Stimulated activated naive CD4-positive, alpha-beta T cell treated with Interleukin-2 at 50 U/mL for 16 hours (primary cell): ENCODE results near the gene CD109.
"Not testable (repeated sequence)": the region's sequence is repeated elsewhere in the genome, so short reads cannot be mapped to it uniquely, and the experiment has no call there.

ENCODE experiments used
- DNase-seq: peaks from one replicate; lab custom pipeline; 2025; lab: John Stamatoyannopoulos, UW

Gene CD109

DNA sequence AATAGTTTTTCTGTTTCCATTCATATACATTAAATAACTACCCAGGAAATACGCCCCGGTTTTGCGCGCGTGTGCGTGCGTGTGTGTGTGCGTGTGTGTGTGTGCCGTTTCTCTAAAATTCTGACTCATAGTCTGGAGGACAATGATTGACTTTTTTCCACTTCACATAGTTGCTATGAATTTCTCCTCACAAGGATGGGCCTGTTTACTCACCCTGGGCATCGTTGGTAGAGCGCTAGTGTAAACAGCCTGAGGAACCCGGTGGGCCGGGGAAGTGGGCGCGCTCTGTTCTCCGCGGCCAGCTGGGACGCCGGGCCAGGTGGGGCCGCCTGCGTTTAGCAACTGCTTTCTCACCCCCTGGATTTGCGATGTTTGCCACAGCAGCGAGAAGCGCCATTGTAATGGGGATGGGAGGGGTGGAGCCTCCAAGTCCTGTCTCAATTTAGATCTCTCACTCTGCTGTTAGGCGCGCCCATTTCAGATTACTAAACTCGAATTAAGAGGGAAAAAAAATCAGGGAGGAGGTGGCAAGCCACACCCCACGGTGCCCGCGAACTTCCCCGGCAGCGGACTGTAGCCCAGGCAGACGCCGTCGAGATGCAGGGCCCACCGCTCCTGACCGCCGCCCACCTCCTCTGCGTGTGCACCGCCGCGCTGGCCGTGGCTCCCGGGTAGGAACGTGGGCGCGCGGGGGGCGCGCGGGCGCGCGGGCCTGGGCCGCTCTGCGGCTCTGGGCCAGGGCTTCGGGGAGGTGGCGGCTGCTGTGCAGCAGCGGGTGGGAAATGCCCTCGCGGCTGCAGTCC, at the start of gene CD109:
Gene CD109 (plus strand): TSS at position 585 of the 803 bp plus-strand sequence. CDS start 13 bp downstream, at position 598.
- DNase-seq: peak; percentile 63

DNA sequence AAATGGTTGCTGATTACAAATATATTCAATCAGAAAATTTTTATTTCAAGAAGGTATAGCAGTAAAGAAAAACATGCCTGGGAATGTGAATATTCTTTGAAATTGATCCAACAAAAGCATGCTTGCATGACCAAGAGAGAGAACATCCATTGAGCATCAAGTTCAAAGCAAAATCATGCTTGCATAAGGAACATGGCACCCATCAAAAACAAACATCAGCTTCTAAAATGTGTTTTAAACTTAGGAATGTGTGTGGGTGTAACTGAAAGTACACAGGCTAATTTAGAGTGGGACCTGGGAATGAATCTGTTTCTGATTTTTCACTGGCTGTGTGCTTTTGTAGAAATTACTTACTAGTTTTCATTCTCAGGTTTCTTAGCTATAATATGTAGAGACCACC, 47.8 kb upstream of the CD109 start:
- DNase-seq: no peak

DNA sequence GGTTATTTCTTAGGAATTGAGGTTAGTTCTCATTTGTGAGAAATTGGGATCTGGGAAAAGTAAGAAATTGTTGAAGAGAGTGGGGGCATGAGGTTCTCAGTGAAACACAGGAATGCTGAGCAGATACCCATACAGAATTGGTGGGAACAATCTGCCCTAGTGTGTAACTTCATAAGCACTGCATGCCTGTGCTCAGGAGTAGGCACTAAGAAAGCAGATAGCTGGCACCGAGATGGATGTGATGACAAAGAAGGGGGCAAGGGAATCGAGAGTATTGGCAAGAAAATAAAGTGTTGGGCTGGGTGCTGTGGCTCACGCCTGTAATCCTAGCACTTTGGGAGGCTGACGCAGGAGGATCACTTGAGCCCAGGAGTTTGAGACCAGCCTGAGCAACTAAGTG, 46.2 kb upstream of the CD109 start:
- DNase-seq: no peak

DNA sequence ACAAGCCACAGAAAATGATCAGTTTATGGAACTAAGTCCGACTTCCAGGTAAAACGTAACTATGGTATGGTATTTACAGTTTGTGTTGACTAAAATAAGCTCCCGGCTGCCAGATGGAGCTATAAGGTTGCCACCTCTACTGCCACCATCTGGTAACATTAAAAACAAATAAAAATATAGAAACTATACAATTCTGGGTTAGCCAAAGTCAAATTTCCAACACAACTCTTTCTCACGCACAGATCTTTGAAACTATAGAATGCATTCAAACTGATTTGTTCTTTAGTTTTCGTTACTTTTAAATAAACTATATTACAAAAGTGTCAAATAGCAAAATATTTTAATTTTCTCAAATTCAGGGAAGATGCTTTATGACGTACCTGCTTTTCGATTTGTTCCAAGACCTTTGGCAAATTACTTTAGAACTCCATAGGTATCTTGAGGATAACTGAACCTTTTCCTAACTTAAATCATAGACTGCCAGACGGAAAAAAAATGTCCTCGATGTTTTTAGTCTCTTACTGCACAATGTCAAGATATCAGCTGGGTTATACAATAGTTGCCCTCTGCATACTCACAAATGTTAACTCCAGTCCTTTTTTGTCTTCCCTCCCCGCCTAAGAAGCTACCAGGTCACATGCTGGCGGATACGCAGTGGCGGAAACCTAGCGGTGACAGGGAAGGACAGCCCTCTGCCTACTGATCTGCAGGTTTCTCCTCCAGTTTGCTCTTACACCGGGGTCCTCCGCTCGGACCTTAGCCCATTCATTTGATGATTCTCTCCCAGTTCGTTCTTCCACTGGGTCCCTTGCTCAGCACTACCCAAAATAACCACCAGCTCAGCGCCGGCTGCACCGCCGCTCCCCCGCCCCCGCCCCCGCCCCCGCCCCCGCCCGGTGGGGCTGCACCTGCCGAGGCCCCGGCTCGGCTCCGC, 43.1 kb upstream of the CD109 start:
- DNase-seq: peak; percentile 52

DNA sequence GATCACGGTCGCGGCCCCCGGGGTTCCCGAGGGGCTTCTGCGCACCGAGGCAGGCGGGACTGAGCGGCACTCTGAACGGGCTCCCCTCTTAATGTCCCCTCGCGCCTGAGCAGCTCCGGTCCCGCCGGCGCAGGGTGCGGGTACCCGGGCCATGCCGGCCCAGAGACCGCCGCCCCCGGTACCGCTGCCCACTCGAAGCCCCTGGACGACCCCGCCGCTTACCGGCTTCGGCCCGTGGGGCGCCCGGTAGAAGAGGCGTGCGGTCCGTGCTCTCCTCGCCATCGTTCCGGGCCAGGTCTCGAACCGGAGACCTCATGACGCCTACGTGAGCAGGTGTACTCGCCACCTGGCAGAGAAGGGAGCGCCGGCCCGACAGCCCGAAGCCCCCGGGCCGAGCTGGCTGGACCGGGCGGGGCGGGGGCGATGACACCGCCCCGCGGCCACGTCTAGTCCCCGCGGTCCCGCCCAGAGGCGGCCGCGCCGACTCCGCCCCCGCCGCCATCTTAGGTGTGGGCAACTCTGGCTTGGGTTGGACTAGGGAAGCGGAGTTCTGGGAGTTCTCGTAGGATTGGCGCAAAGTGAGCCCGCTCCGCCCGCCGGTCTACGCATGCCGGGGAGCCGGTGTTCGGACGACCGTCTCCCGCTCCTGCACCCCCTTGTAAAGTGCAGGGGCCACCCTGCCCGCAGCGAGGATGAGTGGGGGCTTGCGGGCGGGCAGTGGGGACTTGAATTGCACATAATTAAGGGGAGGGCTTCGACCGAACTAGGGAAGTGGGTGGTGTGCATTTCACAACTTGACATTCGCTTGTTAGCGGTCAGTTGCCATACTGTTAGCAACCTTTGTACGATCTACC, 42.2 kb upstream of the CD109 start, which contains the start of gene SLC17A5:
Gene SLC17A5 (minus strand): TSS at position 422 of the 854 bp plus-strand sequence. CDS start 106 bp downstream, at position 316.
- DNase-seq: peak; percentile 86

DNA sequence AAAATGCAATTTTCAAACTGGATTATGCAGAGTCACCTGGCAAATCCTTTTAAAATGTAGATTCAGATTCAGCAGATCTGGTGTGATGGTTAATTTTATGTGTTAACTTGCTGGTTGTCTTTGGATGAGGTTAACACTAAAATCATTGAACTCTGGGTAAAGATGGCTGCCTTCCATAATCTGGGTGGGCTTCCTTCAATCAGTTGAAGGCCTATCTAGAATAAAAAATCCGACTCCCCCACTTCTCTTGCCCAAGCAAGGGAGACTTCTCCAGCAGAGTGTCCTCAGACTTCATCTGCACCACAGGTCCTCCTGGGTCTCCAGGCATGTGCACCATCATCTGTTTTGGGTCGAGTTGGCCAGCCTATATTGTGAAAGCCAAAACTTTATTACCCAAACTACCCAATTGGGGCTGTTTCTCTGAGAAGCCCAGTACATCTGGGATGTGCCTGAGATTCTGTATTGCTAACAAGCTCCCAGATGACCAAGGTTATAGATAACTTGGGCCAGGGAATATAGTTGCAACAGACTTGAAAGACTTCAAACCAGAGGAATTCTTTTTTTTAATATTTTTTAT, 40.6 kb upstream of the CD109 start:
- no peak for DNase-seq

DNA sequence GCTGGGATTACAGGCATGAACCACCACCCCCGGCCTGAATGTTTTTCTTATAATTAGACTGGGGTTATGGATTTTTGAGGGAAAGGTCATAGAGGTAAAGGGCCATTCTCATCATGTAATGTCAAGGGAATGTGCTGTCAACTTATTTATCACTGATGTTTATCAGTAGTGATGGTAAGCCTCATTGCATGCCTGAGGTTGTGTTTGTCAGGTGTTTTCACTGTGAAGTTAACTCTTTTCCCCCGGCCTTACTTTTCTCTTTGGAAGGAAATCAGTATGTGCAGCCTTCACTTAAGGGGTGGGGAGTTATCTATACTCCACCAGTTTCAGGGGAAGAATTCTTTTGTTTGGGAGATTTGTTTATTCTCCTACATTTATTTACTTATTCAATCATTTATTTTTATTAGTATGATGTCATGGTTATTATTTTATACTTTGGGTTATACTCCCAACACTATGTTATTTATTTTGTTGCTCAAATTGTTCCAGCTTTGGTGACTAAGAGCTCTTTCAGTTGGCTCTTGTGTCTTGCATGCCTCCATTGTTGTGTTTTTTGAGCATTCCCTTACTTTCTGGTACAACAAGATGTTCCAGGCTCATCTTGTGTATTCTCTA, 39.4 kb upstream of the CD109 start:
- DNase-seq: no peak

DNA sequence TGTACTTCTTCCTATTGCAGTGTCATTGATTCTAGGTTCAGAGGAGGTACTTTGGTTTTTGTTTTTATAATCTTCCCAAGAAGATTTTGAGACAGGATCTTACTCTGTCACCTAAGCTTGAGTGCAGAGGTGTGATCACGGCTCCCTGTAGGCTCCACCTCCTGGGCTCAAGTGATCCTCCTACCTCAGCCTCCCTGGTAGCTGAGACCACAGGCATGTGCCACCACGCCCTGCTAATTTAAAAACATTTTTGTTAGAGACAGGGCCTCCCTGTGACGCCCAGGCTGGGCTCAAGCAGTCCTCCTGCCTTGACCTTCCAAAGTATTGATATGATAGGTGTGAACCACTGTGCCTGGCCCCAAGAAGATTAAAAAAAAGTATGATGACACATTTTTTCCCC, 38.8 kb upstream of the CD109 start:
- DNase-seq: no peak

DNA sequence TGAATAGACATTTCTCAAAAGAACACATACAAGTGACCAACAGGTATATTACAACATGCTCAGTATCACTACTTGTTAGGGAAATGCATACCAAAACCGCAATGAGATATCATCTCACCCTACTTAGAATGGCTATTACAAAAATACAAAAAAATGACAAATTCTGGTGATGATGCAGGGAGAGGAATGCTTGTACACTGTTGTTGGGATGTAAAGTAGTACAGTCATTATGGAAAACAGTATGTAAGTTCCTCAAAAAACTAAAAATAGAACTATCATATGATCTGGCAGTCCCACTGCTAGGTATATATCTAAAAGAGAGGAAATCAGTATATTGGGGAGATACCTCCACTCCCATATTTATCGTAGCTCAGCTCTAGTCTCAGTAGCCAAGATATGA, 31.3 kb upstream of the CD109 start:
- DNase-seq: no peak

DNA sequence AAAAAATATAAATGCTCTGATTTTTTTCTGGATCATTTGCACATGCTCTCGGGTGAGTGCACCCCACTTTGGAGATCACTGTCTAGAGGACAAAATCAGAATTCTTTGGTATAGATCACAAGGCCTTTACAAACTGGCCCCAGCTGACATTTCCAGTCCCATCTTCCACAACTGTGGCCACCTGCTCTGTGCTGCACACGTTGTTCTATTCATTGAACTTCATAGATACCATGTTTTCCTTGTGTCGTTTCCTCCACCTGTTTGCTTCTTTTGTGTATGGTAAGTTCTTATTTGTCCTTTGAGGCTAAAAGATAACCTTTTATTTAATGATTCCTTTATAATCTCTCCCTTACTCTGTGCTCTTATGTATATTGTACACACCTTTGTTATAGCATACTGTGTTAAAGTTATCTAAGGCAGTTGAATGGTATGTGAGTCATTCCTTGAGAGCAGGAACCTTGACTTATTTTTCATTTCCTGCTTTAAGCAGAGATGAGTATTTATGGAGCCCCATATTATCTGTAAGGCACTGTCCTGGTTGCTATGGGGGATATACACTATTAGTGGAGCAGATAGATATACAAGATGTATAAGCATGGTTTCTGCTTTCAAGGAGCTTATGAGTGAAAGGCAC, 30.2 kb upstream of the CD109 start:
- DNase-seq: no peak

DNA sequence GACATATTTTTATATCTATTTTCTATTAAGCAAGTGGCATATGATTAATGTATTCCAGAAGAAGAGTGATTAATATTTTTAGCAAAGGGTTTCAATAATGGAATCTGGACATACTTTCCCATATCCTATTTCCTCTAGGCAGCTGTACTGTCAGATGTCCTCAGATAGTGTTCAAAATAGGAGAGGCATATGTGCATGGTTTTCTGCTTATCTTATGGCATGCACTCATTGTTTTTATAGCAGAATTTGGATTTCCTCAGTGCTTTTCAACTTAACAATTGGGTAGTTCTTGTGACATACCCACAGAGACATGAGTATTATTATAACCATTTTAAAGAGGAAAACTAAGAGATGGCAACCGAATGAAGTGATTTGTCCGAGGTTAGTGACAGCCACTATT, 29.6 kb upstream of the CD109 start:
- DNase-seq: no peak

DNA sequence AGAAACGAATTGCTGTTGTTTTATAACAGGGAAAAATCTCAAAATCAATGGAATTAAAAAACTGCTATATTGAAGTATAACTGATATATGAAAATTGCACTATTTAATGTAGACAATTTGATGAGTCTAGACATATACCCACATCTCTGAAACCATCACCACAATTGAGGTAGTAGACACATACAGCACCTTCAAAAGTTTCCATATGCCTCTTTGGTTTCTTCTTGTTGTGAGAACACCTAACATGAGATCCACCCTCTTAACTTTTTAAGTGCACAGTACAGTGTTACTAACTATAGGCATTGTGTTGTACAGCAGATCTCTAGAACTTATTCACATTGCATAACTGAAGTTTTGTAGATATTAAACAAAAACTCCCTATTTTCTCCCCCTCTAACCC, 28.2 kb upstream of the CD109 start:
- DNase-seq: no peak

DNA sequence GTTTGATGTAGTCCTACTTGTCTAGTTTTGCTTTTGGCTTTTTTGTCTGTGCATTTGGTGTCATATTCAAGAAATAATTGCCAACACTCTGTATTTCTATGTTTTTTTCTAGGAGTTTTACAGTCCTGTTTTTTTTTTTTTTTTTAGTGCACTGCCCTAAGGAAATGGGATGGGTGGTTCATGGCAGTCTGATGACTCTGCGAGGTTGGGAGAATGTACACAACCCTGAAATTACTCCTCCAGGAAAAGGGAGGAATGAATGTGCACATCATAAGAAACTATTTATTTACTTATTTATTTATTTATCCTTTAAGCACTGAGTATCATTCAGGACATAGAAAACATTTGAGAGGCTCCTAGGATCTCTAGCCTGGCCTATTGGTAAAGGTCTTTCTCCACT, 27.0 kb upstream of the CD109 start:
- no peak for DNase-seq

DNA sequence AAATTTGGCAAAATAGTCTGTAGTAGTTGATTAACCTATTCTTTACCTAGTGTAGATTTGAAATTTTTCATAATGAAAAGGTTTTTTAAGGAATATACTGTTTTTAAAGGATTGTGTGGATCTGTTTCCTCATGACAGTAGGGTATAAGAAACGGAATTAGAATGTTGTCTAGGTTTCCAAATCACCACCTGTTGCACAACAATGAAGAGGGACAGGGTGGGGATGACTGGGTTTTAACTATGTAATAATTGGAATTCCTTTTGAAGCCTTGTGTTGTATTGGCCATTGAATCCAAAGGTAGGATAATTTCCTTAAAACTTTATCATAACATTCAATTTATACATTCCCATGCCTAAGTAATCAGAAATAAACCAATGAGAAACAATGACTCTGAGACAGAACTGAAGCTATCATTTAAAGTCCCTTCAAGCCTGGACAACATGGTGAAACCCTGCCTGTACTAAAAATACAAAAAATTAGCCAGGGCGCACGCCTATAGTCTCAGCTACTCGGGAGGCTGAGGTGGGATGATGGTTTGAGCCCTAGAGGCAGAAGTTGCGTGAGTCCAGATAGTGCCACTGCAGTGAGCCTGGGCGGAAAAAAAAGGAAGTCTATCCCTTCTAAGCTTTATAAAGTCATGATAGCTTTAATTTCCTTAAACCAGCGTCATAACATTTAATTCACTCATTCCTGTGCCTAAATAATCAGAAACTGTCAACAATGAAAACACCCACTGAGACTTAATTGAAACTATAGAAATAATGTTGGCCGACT, 23.9 kb upstream of the CD109 start:
- DNase-seq: no peak

DNA sequence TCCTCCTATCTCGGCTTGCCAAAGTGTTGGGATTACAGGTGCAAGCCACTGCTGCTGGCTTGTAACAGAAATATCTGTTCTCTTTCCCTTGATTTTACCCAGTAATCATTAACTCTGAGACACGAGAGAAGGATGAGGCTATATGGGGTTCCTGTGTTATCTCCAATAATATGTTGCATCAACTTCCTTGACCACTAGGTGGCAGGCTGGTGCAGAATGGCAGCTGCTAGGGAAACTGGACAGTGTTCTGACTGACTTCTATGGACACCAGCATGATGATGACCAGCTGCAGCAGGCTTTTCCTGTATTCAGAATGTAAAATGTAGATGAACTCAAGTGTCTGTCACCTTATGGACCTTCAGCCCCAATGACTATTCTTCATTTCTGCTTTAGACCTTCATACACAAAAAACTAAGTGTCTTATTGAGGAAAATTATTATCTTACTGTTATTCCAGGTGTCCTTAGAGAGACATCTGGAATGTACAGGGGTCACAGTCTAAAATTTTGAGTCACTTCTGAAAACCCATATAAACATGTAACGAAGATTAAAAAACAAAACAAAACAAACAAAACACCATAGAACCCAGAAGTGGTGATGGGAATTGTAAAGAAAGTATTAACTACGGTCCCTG, 20.4 kb upstream of the CD109 start:
- peak; percentile 49 for DNase-seq

DNA sequence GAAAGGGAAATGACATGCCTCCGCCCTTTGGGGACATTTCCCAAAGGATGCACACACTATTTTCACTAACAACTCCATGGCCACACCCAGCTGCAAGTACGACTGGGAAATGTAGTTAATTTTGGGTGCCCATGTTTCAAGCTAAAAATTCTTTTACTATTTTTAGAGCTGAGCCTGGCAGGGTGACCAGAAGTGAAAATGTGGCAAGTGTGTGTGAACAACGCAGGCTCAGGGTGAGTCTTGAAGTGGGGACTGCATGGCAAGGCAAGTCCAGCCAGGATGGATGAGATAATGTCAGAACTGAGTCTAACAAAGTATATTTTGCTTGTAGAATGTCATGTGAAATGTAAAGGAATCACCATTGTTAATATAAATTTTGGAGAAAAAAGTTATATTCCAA, 17.0 kb upstream of the CD109 start:
- no peak for DNase-seq

DNA sequence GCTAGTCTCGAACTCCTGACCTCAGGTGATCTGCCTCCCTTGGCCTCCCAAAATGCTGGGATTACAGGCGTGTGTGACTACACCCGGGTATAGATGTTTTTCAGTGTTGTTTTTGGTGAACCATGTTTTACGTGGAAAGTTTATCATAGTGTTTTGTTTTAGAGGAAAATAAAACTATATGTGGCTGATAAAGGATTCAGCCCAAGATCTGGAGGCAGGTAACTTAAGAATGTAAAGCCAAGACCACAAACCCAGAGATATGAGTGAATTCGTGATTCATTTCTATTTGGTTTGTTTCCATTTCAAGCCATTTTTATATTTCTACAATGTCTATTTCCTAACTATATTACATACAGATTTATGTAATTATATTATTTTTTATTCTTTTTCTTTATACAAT, 16.2 kb upstream of the CD109 start:
- DNase-seq: not testable (repeated sequence)

DNA sequence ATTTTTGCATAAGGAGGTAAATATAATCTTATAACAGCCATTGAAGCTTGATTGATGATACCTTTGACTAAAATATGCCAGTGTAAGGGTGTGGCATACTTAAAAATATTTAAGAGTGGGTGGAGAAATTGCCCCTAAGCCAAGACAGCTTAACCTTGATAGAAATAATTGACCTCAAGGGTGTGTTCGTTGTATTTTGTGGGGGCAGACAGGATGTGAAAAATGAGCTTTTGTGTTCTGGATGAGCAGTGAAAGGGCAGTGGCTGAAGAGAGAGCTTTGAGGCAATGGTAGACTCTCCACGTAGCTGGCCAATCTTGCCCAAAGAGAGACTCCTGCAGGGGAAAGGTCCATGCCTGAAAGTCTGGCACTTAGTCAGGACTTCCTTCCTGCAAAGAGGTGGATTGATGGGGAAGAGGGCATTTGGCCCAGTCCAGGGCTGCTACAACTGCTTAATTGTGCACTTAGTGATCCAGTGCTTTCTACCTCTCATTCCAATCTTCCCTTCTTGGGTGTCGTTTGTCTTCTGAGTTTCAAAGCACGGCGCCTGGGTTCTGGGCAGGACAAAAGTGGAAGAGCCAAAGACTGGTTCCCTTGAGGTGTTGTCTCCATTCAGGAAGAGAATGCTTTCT, 15.6 kb upstream of the CD109 start:
- no peak for DNase-seq

DNA sequence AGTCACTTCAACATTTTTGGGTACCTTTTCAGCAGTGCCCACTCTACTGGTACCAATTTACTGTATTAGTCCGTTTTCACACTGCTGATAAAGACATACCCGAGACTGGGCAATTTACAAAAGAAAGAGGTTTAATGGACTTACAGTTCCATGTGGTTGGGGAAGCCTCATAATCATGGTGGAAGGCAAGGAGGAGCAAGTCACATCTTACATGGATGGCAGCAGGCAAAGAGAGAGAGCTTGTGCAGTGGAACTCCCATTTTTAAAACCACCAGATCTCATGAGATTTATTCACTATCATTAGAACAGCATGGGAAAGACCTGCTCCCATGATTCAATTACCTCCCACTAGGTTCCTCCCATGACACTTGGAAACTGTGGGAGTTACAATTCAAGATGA, 12.4 kb upstream of the CD109 start:
- DNase-seq: not testable (repeated sequence)
